Muscle layer of colon (tissue), 2 donors: Measurements from ENCODE around the gene BDKRB1.

Experiments used
- H3K27ac ChIP-seq: one replicate; pipeline ENCODE4 v1.7.0; 2013; ENCODE audit warnings: low read depth, mild to moderate bottlenecking, low read length, moderate library complexity
- H3K27me3 ChIP-seq, 2 donors: one replicate each; pipeline ENCODE4 v1.7.0; 2013; ENCODE audit warnings: low read length in 2 of 2, mild to moderate bottlenecking in 2 of 2; ENCODE audit not compliant: insufficient read depth in 2 of 2, control insufficient read depth in 1 of 2
- H3K36me3 ChIP-seq: one replicate; pipeline ENCODE4 v1.7.0; 2013; ENCODE audit warnings: mild to moderate bottlenecking, low read length; ENCODE audit not compliant: insufficient read depth
- H3K4me1 ChIP-seq: one replicate; pipeline ENCODE4 v1.7.0; 2013; ENCODE audit warnings: mild to moderate bottlenecking, low read length; ENCODE audit not compliant: insufficient read depth
- H3K4me3 ChIP-seq, 2 donors: one replicate each; pipeline ENCODE4 v1.7.0; 2013; ENCODE audit warnings: low read length in 2 of 2, low read depth in 1 of 2, mild to moderate bottlenecking in 1 of 2, moderate library complexity in 1 of 2
- H3K9ac ChIP-seq: one replicate; pipeline ENCODE4 v1.7.0; 2013; ENCODE audit warnings: low read length
- H3K9me3 ChIP-seq: one replicate; pipeline ENCODE4 v1.7.0; 2013; ENCODE audit warnings: mild to moderate bottlenecking, low read length
- donor health status: abdominal sarcoma.
- donor health status: Adenocarcinoma of cecum.

BDKRB1 gene

DNA sequence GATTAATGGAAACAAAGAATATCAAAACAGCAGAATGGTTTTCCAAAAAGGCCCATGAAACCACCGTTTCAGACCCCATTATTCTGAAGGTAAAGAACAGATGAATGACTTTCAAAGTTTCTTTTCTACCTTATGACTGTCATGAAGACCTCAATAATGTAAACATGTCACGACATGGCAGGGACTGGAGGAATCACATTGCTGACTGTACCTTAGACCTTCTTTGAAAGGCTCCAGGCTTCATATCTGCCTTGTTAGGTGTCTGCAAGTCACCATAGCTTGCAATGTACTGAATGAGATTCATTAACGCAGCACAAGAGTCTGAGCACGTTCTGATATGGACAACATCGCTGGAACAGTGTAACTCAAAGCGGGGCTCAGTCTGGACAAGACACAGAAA is 54.9 kb downstream of the BDKRB1 start:
- H3K27me3 ChIP-seq, result no peaks in the 10 kb centered on the region
- H3K4me1 ChIP-seq, result no peaks in the 10 kb centered on the region
- H3K4me3 ChIP-seq, result no peak overlapping the region
- peaks cover 67% of the 10 kb centered on the region for H3K36me3 ChIP-seq
- H3K9ac ChIP-seq, result no peak overlapping the region
- H3K9me3 ChIP-seq, result no peaks in the 10 kb centered on the region
- H3K27ac ChIP-seq, result no peak overlapping the region
